HFFc6 (cell line): ENCODE measurements around the gene FAM111A. TPM values are rescaled to one million over a fixed set of nuclear protein-coding genes. Genes with fewer than 3 reads are reported as not detected.

ENCODE experiments used
- DNase-seq: peaks from one replicate; pipeline ENCODE4 v3.0.0-alpha.2; 2018
- H3K27ac Mint-ChIP-seq: 2 replicates; pipeline ENCODE4 v1.8.0; 2020; ENCODE audit warnings: mild to moderate bottlenecking, mixed read lengths
- H3K27me3 Mint-ChIP-seq: 2 replicates; pipeline ENCODE4 v1.8.0; 2021; ENCODE audit warnings: mild to moderate bottlenecking, moderate library complexity, mixed read lengths; ENCODE audit not compliant: insufficient read depth
- H3K36me3 Mint-ChIP-seq: 2 replicates; pipeline ENCODE4 v1.8.0; 2021; ENCODE audit warnings: low read depth, mixed read lengths
- H3K4me1 Mint-ChIP-seq: 2 replicates; pipeline ENCODE4 v1.8.0; 2020; ENCODE audit warnings: low read depth, mixed read lengths
- H3K4me3 Mint-ChIP-seq: 2 replicates; pipeline ENCODE4 v1.8.0; 2020; ENCODE audit warnings: mild to moderate bottlenecking, moderate library complexity, mixed read lengths
- H3K9me3 Mint-ChIP-seq: 2 replicates; pipeline ENCODE4 v1.8.0; 2020; ENCODE audit warnings: mild to moderate bottlenecking, mixed read lengths
- total RNA-seq, 6 experiments: library from RNA; stranded (reverse); fragmentation: NEBNext Ultra II Directional; extraction: Animal tissue kit (Norgen Biotek cat#: 25700); gene quantifications; 2 replicates in 1 of 6; 3 replicates in 5 of 6; pipeline ENCODE4 v1.2.3, GENCODE V29; 2021
- TF ChIP-seq, protein P1 (sequence below): fragments of 200-600 bp; sonication (generic); IDR thresholded peaks from 2 replicates; pipeline ENCODE4 v1.5.0; 2021; ENCODE audit warnings: antibody characterized with exemption, mild to moderate bottlenecking

The FAM111A gene
- total RNA-seq, 6 experiments from 2014 or later, result 28.7 to 56.6 (median 46.7) TPM

DNA sequence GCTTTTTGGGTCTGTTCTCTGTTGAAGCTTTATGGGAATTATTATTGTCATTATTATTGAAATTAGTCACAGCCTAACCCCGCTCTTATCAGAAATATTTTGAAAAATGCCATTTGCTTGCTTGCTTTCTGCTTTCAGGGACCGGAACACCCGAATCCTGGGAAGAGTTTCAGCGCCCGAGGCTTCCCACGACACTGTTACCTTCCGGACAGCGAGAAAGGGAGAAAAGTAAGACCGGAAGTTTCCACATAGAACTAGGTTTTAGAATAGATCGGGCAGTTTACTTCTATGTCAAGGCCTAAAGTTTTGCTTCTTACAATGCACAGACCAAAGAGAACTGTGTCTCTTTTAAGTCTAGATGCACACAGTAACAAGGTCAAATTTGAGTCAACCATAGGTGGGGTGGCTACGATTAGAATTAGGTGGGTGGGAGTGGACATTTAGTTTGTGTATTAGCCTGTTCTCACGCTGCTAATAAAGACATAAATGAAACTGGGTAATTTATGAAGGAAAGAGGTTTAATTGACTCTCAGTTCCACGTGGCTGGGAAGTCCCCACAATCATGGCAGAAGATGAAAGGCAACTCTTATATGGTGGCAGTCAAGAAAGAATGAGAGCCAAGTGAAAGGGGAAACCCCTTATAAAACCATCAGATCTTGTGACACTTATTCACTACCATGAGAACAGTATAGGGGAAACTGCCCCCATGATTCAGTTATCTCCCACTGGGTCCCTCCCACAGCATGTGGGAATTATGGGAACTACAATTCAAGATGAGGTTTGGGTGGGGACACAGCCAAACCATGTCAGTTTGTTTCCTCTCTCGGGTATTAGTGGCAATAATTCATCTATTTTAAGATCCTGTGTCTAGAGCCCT lies 57.1 kb downstream of the FAM111A start:
- peaks cover 6% of the 10 kb centered on the region for H3K36me3 Mint-ChIP-seq
- no peak overlapping the region for H3K27ac Mint-ChIP-seq
- H3K27me3 Mint-ChIP-seq, result peaks cover 1% of the 10 kb centered on the region; the same call in 1 of the 2 replicates

GRCh38 chr11:59200423-59200746 lies 57.7 kb downstream of the FAM111A start:
- no peak for DNase-seq
- Mint-ChIP-seq H3K36me3 (peaks cover 2% of the 10 kb centered on the region), H3K27me3 (peaks cover 1% of the 10 kb centered on the region; the same call in 1 of the 2 replicates), H3K9me3 (no peaks in the 10 kb centered on the region), H3K4me1 (peaks cover 54% of the 10 kb centered on the region), H3K27ac (no peak overlapping the region), H3K4me3 (no peak overlapping the region)
- TF ChIP-seq, protein P1, sequence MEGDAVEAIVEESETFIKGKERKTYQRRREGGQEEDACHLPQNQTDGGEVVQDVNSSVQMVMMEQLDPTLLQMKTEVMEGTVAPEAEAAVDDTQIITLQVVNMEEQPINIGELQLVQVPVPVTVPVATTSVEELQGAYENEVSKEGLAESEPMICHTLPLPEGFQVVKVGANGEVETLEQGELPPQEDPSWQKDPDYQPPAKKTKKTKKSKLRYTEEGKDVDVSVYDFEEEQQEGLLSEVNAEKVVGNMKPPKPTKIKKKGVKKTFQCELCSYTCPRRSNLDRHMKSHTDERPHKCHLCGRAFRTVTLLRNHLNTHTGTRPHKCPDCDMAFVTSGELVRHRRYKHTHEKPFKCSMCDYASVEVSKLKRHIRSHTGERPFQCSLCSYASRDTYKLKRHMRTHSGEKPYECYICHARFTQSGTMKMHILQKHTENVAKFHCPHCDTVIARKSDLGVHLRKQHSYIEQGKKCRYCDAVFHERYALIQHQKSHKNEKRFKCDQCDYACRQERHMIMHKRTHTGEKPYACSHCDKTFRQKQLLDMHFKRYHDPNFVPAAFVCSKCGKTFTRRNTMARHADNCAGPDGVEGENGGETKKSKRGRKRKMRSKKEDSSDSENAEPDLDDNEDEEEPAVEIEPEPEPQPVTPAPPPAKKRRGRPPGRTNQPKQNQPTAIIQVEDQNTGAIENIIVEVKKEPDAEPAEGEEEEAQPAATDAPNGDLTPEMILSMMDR, result no peak

More for the DNA sequence above, 57.1 kb downstream of the FAM111A start:
- Mint-ChIP-seq H3K9me3 (no peaks in the 10 kb centered on the region), H3K4me1 (peaks cover 48% of the 10 kb centered on the region), H3K4me3 (no peak overlapping the region)
- no peak for DNase-seq
- TF ChIP-seq, protein P1, result no peak

DNA sequence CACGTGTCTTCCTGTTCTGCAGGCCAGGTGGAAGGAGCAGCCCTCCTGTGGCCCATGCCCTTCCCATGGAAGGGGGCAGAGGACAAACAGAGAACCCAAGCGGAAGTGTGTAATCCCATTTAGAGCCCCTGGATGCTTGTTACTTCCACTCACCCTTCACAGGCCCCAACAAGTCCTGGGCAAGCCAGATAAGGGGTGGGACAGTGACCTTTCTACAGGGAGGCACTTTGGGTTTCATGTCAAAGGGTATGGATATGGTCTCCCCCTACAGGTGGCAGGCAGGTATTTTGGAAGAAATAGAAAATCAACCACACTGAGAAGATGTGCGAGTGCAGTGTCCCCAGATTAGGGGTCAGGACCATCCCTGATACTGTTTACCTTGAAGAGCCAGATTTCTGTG lies 58.7 kb downstream of the FAM111A start:
- H3K27me3 Mint-ChIP-seq, result peaks cover 1% of the 10 kb centered on the region; the same call in 1 of the 2 replicates

More for the DNA sequence above, 58.7 kb downstream of the FAM111A start:
- no peak overlapping the region for H3K4me3 Mint-ChIP-seq
- no peaks in the 10 kb centered on the region for H3K36me3 Mint-ChIP-seq
- TF ChIP-seq, protein P1, result peak; percentile 53
- no peak overlapping the region for H3K27ac Mint-ChIP-seq
- peaks cover 55% of the 10 kb centered on the region for H3K4me1 Mint-ChIP-seq
- no peaks in the 10 kb centered on the region for H3K9me3 Mint-ChIP-seq
- DNase-seq, result no peak

Other genes with a start within 250 kb of the FAM111A start
- under 1 TPM in 4 of 6 experiments, not detected in 2; 0.14 to 0.33 (median 0.23) TPM for gene GLYATL1, start 203.4 kb upstream of the FAM111A start, total RNA-seq
- gene GLYATL1B, start 56.5 kb upstream of the FAM111A start, total RNA-seq, result not detected
- 10 to 100 TPM in 5 of 6 experiments, 1 to 10 TPM in 1; 6.1 to 16.7 (median 13.5) TPM for gene FAM111B, start 35.6 kb upstream of the FAM111A start, total RNA-seq
- 1 to 10 TPM; 3.2 to 4.6 (median 4.1) TPM for gene DTX4, start 29.3 kb downstream of the FAM111A start, total RNA-seq
- gene MPEG1, start 70.1 kb downstream of the FAM111A start, total RNA-seq, result not detected
- not detected for gene OR5AN1, start 216.0 kb downstream of the FAM111A start, total RNA-seq